GM18508 (cell line): ENCODE data around the gene IL11.

Experiments
- ATAC-seq: cut with Tn5 transposase; IDR thresholded peaks from one replicate; pipeline ENCODE4 v1.9.1; 2021; ENCODE audit warnings: moderate number of reproducible peaks; ENCODE audit not compliant: insufficient read depth, unreplicated experiment

IL11 gene

DNA sequence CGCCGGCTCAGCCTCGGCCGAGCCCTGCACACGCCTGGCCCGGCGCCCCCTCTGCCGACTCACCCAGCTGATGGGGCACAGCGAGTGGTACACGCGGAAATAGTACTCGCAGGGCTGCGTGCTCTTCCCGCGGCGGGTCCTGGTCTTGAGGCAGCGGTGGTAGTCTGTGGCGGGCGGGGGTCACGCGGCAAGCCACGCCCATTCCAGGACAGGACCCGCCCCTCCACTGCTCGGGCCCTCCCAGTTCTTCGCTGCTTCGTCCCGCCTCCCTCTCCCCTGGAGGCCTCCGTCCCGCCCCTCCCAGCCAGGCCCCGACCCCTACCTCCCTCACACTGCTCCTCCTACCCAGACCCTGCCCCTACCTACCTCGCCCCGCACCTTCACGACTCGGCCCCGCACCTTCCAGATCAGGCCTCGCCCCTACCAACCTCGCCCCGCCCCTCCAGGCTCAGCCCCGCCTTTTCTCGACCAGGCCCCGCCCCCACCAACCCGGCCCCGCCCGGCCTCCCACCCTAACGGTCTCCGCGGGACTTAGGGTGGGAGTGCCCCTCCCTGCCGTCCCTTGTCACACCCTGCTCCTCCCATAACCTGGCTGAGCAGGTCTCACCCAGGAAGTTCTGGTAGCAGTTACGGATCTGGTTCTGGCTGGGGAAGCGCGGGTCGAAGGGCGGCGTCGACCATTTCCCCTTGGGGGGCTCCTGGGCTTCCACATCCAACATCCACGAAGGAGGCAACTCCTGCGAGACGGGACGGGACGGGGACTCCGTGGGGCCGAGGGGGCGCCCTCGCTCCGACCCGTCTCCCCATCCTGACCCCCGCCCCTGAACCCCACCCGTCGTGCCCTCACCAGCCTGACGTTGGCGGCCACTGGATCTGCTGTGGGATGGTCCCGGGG, 16.2 kb downstream of the IL11 start:
- ATAC-seq, result no peak

- ATAC-seq, result no peak
Observed at GRCh38 chr19:55353356-55353802, 16.9 kb downstream of the IL11 start.

- ATAC-seq, result no peak
Observed at GRCh38 chr19:55352549-55353145, 17.6 kb downstream of the IL11 start.

DNA sequence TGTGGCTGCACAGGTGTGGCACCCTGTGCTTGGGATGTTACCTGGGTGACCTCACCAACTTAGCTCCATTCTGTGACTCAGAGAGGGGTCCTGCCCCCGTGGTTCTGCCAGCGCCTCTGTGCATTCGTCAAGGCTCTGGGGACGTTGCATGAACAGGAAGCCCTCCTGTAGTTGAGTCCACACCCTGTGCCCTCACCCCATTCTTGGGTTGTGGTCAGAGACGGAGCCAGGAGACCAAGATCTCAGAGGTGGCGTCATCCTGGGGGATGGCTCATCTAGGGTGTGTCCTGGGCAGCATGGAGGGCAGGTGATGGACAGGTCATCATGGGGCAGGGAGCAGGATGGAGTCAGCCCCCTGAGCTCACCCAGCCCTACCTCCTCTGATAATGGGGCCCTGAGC, 18.2 kb downstream of the IL11 start:
- no peak for ATAC-seq

DNA sequence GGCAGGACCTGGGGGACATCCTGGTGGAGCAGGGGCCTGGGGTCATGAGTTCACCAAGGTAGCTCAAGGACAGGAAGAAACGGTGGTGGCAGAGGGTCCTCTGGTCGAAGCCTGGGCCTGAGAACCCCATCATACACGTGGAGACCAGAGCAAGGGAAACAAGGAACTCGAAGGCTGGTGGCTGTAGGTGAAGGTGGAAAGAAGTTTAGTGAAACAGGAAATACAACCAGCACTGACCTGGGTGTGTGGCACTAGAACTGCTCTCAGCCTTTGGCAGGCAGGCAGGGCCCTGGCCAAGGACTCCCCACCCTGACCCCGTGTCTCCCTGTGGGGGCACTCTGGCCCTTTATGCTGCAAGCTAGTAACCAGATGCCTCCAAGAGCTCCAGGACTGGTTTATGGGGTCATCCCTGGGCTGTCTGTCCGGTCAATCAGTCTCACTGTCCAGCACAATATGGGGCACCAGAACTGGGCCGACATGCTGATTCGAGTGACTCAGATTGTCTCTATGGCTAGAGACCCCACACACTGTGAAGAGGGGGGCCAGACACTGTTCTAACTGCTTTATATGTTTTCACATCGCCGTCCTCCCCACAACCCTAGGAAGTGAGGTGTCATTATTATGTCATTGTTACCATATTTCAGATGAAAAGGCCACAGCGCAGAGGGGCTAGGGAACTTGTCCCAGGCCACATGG, 19.5 kb downstream of the IL11 start:
- ATAC-seq, result no peak

DNA sequence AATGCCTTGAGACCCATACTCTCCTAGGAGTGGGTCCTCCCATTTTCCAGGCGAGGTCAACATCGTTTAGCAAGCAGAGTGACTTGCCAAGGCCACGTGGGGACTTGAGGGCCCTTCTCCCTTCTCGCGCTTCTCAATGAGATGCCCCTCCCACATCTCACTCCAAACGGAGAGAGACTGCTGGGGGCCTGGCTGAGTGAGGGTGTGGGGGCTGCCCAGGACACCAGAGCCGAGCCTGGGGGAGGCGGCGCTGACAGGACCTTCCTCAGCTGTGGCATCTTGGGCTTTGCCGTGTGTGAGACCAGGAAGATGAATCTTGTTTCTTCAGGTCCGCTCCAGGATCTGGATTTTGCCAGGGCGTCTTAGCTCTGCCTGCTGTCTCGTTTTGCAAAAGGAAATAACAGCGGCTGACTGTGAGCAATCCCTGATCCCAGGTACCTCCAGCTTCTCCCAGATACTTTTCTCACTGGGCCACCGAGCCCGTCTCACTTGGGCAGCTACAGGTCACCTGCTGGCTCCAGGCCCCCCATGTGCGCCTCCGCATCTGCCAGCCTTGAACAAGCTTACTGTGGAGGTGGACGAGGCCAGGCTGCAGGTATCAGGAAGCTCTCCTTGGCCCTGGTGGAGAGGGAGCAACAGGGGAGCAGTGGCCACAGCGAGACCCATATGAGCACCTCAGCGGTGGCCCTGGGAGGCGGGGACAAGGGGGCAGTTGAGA, 21.8 kb downstream of the IL11 start:
- ATAC-seq, result no peak

DNA sequence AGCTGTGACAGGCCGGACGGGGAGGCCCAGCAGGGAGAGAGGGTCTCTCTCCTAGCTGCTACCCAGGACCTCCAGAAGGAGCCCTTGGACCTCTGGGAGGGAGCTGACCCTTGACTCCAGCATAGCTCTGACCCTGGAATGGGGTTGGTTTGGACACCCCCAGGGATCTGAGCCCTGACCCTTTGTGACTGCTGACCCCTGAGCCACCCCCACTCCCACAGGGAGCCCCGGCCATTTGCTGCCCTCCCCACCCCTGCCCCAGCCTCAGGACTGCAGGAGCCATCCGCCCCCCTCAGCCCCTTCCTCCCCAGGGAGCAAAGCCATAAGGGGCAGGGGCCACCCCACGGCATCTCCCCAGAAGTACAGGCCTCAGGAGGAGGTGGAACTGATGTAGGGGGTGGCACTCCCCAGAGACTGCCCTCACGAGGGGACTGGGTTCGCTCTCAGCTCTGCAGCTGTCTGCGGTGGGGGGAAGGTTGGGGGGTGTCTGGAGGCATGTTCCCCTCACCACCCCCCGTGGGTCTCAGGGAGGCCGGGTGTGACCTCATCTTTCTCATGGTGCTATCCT, 22.7 kb downstream of the IL11 start:
- no peak for ATAC-seq

GRCh38 chr19:55346725-55347441, 23.4 kb downstream of the IL11 start:
- no peak for ATAC-seq

DNA sequence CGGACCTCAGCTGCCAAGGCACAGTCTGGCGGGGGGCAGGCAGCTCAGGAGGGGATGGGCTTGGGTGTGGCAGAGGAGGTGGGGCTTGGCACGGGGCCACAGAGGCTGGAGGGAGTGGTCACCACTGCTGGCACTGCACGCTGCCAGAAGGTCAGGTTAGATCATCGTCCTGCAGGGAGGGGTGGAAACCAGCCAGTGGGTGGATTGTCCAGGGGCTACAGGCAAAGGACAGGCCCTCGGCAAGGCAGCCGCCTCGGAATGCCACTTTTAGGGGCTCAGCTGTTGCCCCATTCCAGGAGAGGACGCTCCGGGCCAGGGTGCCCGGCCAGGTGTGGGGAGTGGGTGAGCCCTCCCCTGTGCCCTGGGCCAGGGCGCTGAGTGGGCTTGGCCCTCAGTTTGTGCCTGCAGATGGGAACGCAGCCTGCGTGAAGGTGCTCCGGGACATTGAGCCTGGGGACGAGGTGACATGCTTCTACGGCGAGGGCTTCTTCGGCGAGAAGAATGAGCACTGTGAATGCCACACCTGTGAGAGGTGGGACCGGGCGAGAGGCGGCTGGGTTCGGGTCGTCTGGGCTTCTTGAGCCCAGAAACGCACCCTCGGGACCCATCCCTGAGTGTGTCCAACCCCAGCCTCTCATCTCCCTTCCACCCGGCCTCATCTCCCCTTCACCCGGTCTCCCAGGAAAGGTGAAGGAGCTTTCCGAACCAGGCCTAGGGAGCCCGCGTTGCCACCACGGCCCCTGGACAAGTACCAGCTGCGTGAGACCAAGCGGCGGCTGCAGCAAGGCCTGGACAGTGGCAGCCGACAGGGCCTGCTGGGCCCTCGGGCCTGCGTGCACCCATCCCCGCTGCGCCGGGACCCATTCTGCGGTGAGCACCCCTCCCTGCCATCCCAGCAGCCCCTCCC, 24.2 kb downstream of the IL11 start:
- no peak for ATAC-seq

DNA sequence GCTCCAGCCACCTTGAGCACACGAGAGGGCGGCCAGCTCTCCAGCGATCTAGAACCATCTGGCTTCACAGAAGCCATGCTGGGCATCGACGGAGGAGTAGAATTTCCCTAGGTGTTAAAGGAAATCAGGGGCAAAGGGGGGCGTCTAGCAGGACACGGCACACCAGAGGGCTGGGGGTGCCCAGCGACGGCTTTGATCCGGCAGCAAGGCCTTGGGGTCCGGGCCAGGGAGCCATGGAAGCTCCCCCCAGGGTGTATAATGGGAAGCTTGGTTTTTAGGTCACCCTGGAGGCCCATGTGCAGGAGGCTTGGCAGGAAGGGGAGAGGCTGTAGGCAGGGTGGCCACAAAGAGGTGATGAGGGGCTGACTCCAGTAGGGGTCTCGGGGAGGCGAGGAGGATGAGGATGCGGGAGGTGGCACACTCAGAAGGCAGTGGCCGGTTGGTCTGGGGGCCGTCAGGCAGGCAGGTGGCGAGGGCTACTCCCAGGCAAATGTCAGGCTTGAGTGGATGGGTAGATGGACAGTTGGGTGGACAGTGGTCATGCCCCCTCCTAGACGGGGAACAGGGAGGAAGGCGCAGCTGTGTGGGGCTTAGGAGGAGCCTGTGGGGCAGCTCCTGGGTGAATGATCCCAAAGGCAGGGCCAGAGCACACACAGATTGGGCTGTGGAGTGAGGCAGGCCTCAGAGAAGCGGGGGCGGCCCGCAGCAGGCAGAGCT, 25.0 kb downstream of the IL11 start:
- ATAC-seq, result no peak

GRCh38 chr19:55344444-55344843, 25.8 kb downstream of the IL11 start:
- ATAC-seq, result no peak

DNA sequence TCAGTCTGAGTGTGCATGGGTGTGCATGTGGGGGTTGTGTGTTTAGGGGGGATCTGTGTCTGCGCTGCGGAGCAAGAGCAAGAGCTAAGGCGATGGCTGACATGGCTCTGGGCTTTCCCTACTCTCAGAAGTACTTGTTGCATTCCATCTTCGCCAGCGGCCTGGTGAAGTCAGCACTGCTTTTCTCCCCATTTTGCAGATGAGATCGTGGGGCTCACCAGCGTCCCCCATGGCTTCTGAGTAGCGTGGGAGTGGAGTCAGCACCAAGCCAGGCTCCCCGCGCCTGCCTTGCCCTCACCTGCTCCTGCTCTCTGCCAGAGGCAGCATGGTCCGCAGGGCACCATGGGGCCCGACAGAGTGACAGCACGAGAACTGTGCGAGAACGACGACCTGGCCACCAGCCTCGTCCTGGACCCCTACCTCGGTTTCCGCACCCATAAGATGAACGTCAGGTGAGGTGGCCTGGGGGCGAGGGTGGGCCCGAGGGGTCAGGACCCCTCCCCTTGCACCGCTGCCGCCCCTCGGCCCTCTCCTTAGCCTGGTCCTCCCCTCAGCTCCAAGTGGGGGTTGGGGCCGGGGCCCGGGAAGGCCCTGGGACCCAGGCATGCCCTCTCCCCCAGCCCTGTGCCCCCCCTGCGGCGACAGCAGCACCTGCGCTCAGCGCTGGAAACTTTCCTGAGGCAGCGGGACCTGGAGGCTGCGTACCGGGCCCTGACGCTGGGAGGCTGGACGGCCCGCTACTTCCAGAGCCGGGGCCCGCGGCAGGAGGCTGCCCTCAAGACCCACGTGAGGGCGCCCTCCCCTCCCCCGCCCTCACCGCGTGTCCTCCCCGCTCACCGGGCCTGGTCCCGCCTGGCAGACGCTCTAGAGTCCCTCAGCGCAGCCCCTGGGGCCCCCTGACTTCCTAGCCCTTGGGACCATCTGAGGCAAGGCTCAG, 28.4 kb downstream of the IL11 start:
- no peak for ATAC-seq

GRCh38 chr19:55341171-55341588, 29.1 kb downstream of the IL11 start:
- ATAC-seq, result no peak

GRCh38 chr19:55340784-55341147, 29.5 kb downstream of the IL11 start:
- ATAC-seq, result no peak

- no peak for ATAC-seq
Observed at GRCh38 chr19:55339889-55340783, 30.1 kb downstream of the IL11 start.
